ENCODE results near the gene SCMH1.

The SCMH1 gene

DNA sequence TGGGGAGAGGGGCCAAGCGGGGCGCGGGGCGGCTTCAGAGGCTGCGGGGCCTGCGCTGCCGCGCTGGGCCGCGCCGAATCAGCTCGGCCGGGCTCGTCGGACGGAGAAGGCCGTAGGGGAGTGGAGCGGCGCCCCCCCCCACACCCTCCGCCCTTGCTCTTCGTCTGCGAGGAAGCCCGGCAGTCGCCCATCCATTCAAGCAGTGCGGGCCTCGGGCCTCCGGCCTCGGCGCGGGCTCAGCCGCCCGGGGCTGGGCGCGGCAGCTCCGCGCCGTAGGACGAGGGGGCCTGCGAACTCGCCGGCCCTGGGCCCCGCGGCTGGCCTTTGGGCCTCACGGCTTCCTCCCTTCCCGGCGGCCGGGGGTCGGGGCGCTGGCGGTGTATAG, 262.0 kb downstream of the SCMH1 start:
- Histone ChIP-seq H3K4me3 (ENCODE audit: insufficient read depth in 1 of 2, low read depth in 1 of 2, low read length in 2 of 2) (peak overlapping the region; percentile 68 to 81), H3K27me3 (ENCODE audit: control insufficient read depth in 1 of 2, insufficient read depth in 1 of 2, low read length in 2 of 2) (no peaks in the 10 kb centered on the region), H2BK5ac (ENCODE audit: low read depth, low read length, poor library complexity, severe bottlenecking) (no peak overlapping the region), H3K4ac (ENCODE audit: low read depth in 1 of 2, low read length in 2 of 2) (peak overlapping the region; percentile 24 to 92), H3K23ac (ENCODE audit: low read length in 2 of 2) (peak overlapping the region in 1 of 2 experiments; percentile 48), H3K4me1 (ENCODE audit: control insufficient read depth, insufficient read depth, low read depth, low read length) (peaks cover 14% of the 10 kb centered on the region), H3K79me1 (replicated peaks; ENCODE audit: low read length, poor library complexity, severe bottlenecking) (peaks cover 9% of the 10 kb centered on the region), H2BK15ac (ENCODE audit: low read depth, poor library complexity, severe bottlenecking) (no peak overlapping the region), H3K9ac (ENCODE audit: low read length) (peak overlapping the region; percentile 95), H3K27ac (ENCODE audit: low read length, poor library complexity, severe bottlenecking) (no peak overlapping the region), H3K4me2 (ENCODE audit: low read length, poor library complexity, severe bottlenecking) (peak overlapping the region; percentile 50), H3K36me3 (ENCODE audit: control insufficient read depth in 1 of 2, insufficient read depth in 2 of 2, low read depth in 1 of 2, low read length in 2 of 2) (peaks cover 0 to 6% of the 10 kb centered on the region in 2 experiments), H2BK120ac (ENCODE audit: low read depth, low read length) (peak overlapping the region; percentile 50), H2AFZ (ENCODE audit: low read depth, low read length) (peak overlapping the region; percentile 74), H2BK12ac (ENCODE audit: low read length in 2 of 2) (peak overlapping the region in 1 of 2 experiments; percentile 58), H4K91ac (ENCODE audit: low read length) (peak overlapping the region; percentile 66), H3K14ac (ENCODE audit: low read length in 2 of 2) (peak overlapping the region; percentile 1 to 79), H4K8ac (ENCODE audit: low read length) (peak overlapping the region; percentile 76), H3K9me3 (ENCODE audit: control insufficient read depth, low read length) (no peaks in the 10 kb centered on the region), H3K18ac (ENCODE audit: low read depth in 1 of 2, low read length in 2 of 2) (peak overlapping the region; percentile 40 to 93), H2AK5ac (ENCODE audit: low read length, severe bottlenecking) (no peak overlapping the region)
- under 1% methylated on average over 32 of the region's 50 CpGs for WGBS
- no peak for DNase-seq

DNA sequence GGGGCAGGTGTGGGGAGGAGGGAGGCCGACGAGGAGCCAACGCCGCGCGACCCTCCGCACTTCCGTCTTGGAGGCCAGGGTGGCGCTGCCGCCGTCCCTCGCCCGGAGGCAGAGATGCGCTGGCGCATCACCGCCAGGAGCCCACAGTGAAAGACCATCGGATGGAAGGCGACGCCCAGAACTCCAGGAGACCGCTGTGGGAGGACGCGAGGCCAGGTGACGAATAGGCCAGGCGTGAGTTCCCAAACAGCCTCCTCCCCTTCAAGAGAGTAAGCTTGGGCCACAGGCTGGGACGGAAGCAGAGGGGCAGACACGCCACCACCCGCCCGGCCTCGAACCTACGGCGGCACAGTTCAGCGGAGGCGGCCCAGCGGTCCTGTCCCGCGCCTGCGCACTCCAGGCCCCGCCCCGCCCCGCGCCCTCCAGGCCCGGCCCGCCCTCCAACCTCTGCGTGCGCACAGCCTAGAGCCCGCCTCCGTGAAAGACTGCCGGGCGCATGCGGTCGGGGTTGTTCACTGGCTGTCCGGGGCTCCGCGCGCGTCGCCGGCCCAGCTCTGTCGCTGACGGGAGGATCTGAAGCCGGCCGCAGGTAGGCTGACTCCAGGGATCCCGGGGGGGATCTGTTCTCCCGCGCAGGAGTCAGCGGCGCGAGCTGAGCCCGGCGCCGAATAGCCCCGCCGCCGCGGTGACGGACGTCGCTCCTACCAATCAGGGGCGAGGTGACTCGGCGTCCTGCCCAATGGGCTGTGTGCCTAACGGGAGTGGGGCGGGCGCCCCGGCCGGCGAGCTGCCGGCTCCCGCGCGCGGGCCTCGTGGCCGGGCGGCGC, 262.7 kb downstream of the SCMH1 start, which contains the start of gene CTPS1:
CTPS1 (plus strand) TSS at position 456 of the 827 bp plus-strand sequence. CDS start 3,595 bp downstream, outside the sequence.
- H2BK12ac ChIP-seq (ENCODE audit: low read length in 2 of 2), result peak within 1 kb of the TSS; percentile 67 to 80
- H3K36me3 ChIP-seq (ENCODE audit: control insufficient read depth in 1 of 2, insufficient read depth in 2 of 2, low read depth in 1 of 2, low read length in 2 of 2), result no peaks in the 10 kb centered on the region
- peak within 1 kb of the TSS; percentile 99 for H4K8ac ChIP-seq (ENCODE audit: low read length)
- H3K23ac ChIP-seq (ENCODE audit: low read length in 2 of 2), result peak within 1 kb of the TSS in 1 of 2 experiments; percentile 48
- H3K4ac ChIP-seq (ENCODE audit: low read depth in 1 of 2, low read length in 2 of 2), result peak within 1 kb of the TSS; percentile 92 to 97
- peak within 1 kb of the TSS; percentile 76 for H2BK5ac ChIP-seq (ENCODE audit: low read depth, low read length, poor library complexity, severe bottlenecking)
- peak; percentile 94 for DNase-seq
- peaks cover 14% of the 10 kb centered on the region for H3K4me1 ChIP-seq (ENCODE audit: control insufficient read depth, insufficient read depth, low read depth, low read length)
- peak within 1 kb of the TSS; percentile 74 for H2AFZ ChIP-seq (ENCODE audit: low read depth, low read length)
- H2BK15ac ChIP-seq (ENCODE audit: low read depth, poor library complexity, severe bottlenecking), result peak within 1 kb of the TSS; percentile 100
- peak within 1 kb of the TSS; percentile 74 to 86 for H3K4me3 ChIP-seq (ENCODE audit: insufficient read depth in 1 of 2, low read depth in 1 of 2, low read length in 2 of 2)
- peak within 1 kb of the TSS; percentile 1 to 79 for H3K14ac ChIP-seq (ENCODE audit: low read length in 2 of 2)
- H2AK5ac ChIP-seq (ENCODE audit: low read length, severe bottlenecking), result peak within 1 kb of the TSS; percentile 78
- peak within 1 kb of the TSS; percentile 95 for H3K9ac ChIP-seq (ENCODE audit: low read length)
- H3K79me1 ChIP-seq (replicated peaks; ENCODE audit: low read length, poor library complexity, severe bottlenecking), result peaks cover 8% of the 10 kb centered on the region
- peak within 1 kb of the TSS; percentile 64 for H2BK120ac ChIP-seq (ENCODE audit: low read depth, low read length)
- peak within 1 kb of the TSS; percentile 93 to 95 for H3K18ac ChIP-seq (ENCODE audit: low read depth in 1 of 2, low read length in 2 of 2)
- peak within 1 kb of the TSS; percentile 50 for H3K4me2 ChIP-seq (ENCODE audit: low read length, poor library complexity, severe bottlenecking)
- 1% methylated on average over 76 of the region's 96 CpGs for WGBS
- peak within 1 kb of the TSS; percentile 81 for H3K27ac ChIP-seq (ENCODE audit: low read length, poor library complexity, severe bottlenecking)
- no peaks in the 10 kb centered on the region for H3K27me3 ChIP-seq (ENCODE audit: control insufficient read depth in 1 of 2, insufficient read depth in 1 of 2, low read length in 2 of 2)
- H3K9me3 ChIP-seq (ENCODE audit: control insufficient read depth, low read length), result no peaks in the 10 kb centered on the region
- peak within 1 kb of the TSS; percentile 97 for H4K91ac ChIP-seq (ENCODE audit: low read length)

DNA sequence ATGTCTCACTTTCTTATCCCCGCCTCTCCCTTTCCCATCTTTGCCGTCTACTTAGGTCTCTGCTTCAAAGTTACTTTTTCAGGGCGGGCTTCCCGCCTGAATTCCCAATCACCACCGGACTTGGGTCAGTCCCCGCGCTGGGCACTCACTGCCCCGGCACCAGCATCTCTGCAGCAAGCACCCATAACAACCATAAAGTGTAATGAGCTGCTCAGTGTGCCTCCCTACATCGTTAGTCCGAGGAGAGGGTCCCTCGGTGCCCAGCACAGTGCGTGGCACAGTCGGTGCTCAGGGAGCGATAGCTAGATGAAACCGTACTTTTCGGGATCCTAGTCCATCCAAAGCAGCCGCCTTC, 263.2 kb downstream of the SCMH1 start:
- H3K23ac ChIP-seq (ENCODE audit: low read length in 2 of 2), result peak overlapping the region in 1 of 2 experiments; percentile 47
- H3K4ac ChIP-seq (ENCODE audit: low read depth in 1 of 2, low read length in 2 of 2), result peak overlapping the region; percentile 8 to 97
- no peaks in the 10 kb centered on the region for H3K36me3 ChIP-seq (ENCODE audit: control insufficient read depth in 1 of 2, insufficient read depth in 2 of 2, low read depth in 1 of 2, low read length in 2 of 2)
- H3K27ac ChIP-seq (ENCODE audit: low read length, poor library complexity, severe bottlenecking), result peak overlapping the region; percentile 81
- DNase-seq, result peak; percentile 19
- H2BK12ac ChIP-seq (ENCODE audit: low read length in 2 of 2), result peak overlapping the region; percentile 4 to 80
- H2BK15ac ChIP-seq (ENCODE audit: low read depth, poor library complexity, severe bottlenecking), result peak overlapping the region; percentile 60
- H3K4me2 ChIP-seq (ENCODE audit: low read length, poor library complexity, severe bottlenecking), result peak overlapping the region; percentile 34
- H4K8ac ChIP-seq (ENCODE audit: low read length), result peak overlapping the region; percentile 99
- H2AK5ac ChIP-seq (ENCODE audit: low read length, severe bottlenecking), result peak overlapping the region; percentile 78
- no peaks in the 10 kb centered on the region for H3K27me3 ChIP-seq (ENCODE audit: control insufficient read depth in 1 of 2, insufficient read depth in 1 of 2, low read length in 2 of 2)
- no peak overlapping the region for H2BK5ac ChIP-seq (ENCODE audit: low read depth, low read length, poor library complexity, severe bottlenecking)
- H3K14ac ChIP-seq (ENCODE audit: low read length in 2 of 2), result peak overlapping the region in 1 of 2 experiments; percentile 35
- H3K4me1 ChIP-seq (ENCODE audit: control insufficient read depth, insufficient read depth, low read depth, low read length), result peaks cover 14% of the 10 kb centered on the region
- 32% methylated on average over 17 of the region's 17 CpGs for WGBS
- no peaks in the 10 kb centered on the region for H3K9me3 ChIP-seq (ENCODE audit: control insufficient read depth, low read length)
- peak overlapping the region; percentile 95 for H3K9ac ChIP-seq (ENCODE audit: low read length)
- peaks cover 8% of the 10 kb centered on the region for H3K79me1 ChIP-seq (replicated peaks; ENCODE audit: low read length, poor library complexity, severe bottlenecking)
- peak overlapping the region; percentile 97 for H4K91ac ChIP-seq (ENCODE audit: low read length)
- H3K4me3 ChIP-seq (ENCODE audit: insufficient read depth in 1 of 2, low read depth in 1 of 2, low read length in 2 of 2), result peak overlapping the region; percentile 74 to 86
- peak overlapping the region; percentile 56 for H2AFZ ChIP-seq (ENCODE audit: low read depth, low read length)
- H2BK120ac ChIP-seq (ENCODE audit: low read depth, low read length), result peak overlapping the region; percentile 64
- peak overlapping the region; percentile 61 to 95 for H3K18ac ChIP-seq (ENCODE audit: low read depth in 1 of 2, low read length in 2 of 2)

DNA sequence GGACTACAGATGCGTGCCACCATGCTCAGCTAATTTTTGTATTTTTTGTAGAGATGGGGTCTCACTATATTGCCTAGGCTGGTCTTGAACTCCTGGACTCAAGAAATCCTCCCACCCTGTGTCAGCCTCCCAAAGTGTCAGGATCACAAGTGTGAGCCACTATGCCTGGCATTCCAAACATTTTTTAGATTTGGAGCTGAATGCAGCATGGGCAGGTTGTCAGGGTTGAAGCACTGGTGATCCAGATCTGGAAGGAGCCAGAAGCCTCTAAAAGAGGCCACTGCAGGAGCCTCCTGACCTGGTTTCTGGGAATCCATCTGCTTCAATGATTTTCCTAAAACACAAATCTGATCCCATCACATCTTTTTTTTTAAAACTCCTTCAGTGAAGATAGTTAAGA, 264.4 kb downstream of the SCMH1 start:
- Histone ChIP-seq H3K4me3 (ENCODE audit: insufficient read depth in 1 of 2, low read depth in 1 of 2, low read length in 2 of 2) (no peak overlapping the region), H2AFZ (ENCODE audit: low read depth, low read length) (no peak overlapping the region), H3K79me1 (replicated peaks; ENCODE audit: low read length, poor library complexity, severe bottlenecking) (peaks cover 5% of the 10 kb centered on the region)

More for the DNA sequence above, 264.4 kb downstream of the SCMH1 start:
- H3K23ac ChIP-seq (ENCODE audit: low read length in 2 of 2), result no peak overlapping the region
- no peaks in the 10 kb centered on the region for H3K36me3 ChIP-seq (ENCODE audit: control insufficient read depth in 1 of 2, insufficient read depth in 2 of 2, low read depth in 1 of 2, low read length in 2 of 2)
- H3K4me2 ChIP-seq (ENCODE audit: low read length, poor library complexity, severe bottlenecking), result no peak overlapping the region
- DNase-seq, result peak; percentile 33
- H2BK12ac ChIP-seq (ENCODE audit: low read length in 2 of 2), result no peak overlapping the region
- no peak overlapping the region for H2BK5ac ChIP-seq (ENCODE audit: low read depth, low read length, poor library complexity, severe bottlenecking)
- no peak overlapping the region for H3K18ac ChIP-seq (ENCODE audit: low read depth in 1 of 2, low read length in 2 of 2)
- no peaks in the 10 kb centered on the region for H3K27me3 ChIP-seq (ENCODE audit: control insufficient read depth in 1 of 2, insufficient read depth in 1 of 2, low read length in 2 of 2)
- 100% methylated on average over 1 of the region's 1 CpG for WGBS
- H3K9me3 ChIP-seq (ENCODE audit: control insufficient read depth, low read length), result no peaks in the 10 kb centered on the region
- H3K9ac ChIP-seq (ENCODE audit: low read length), result no peak overlapping the region
- H4K91ac ChIP-seq (ENCODE audit: low read length), result no peak overlapping the region
- H4K8ac ChIP-seq (ENCODE audit: low read length), result no peak overlapping the region
- peaks cover 12% of the 10 kb centered on the region for H3K4me1 ChIP-seq (ENCODE audit: control insufficient read depth, insufficient read depth, low read depth, low read length)
- H2AK5ac ChIP-seq (ENCODE audit: low read length, severe bottlenecking), result no peak overlapping the region
- no peak overlapping the region for H3K4ac ChIP-seq (ENCODE audit: low read depth in 1 of 2, low read length in 2 of 2)
- no peak overlapping the region for H2BK15ac ChIP-seq (ENCODE audit: low read depth, poor library complexity, severe bottlenecking)
- peak overlapping the region; percentile 11 for H3K27ac ChIP-seq (ENCODE audit: low read length, poor library complexity, severe bottlenecking)
- H2BK120ac ChIP-seq (ENCODE audit: low read depth, low read length), result no peak overlapping the region
- H3K14ac ChIP-seq (ENCODE audit: low read length in 2 of 2), result no peak overlapping the region
